Activated naive CD4-positive, alpha-beta T cell (primary cell): ENCODE data around the gene ZNF641.

Experiments
- DNase-seq, 4 experiments: peaks; one replicate each; lab custom pipeline; 2025; lab: John Stamatoyannopoulos, UW

Gene ZNF641

DNA sequence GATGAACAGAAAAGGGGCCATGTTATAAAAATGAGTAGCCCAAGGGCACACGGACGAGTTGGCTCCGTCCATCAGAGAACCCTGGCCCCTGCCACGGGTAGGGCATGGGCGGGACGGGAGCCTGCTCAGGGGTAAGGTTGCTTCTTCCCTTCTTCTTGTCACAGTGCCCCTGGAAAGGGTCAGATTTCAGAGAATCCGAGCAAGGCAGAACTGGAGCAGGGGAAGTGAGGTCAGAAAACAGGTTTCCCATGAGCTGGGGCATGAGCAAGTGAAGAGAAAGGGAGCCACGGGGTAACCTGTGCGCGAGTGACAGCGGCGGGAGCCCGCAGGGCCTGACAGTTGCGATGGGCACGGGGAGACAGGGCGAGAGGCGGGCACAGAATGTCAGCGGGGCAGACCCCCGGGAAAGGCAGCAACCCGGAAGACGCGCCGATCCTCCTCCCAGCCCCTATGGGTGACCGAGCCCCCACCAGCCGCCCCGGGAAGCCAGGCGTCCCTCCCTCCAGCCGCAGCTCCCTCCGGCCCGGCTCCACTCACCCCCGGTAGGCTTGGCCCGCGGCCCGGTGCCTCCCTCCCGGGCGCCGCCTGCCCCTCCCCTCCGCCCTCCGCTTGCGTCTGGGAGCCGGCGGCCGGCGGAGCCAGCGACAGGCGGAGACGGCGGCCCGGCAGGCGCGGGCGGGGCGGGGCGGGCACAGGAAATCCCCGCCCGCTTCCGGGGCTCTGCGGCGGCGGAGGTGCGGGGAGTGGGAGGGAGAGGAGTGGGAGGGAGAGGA is at the start of gene ZNF641:
ZNF641 (minus strand) TSS at position 671 of the 773 bp plus-strand sequence. CDS start 2,829 bp downstream, outside the sequence.
- peak; percentile 40 to 79 (median 54) for DNase-seq

DNA sequence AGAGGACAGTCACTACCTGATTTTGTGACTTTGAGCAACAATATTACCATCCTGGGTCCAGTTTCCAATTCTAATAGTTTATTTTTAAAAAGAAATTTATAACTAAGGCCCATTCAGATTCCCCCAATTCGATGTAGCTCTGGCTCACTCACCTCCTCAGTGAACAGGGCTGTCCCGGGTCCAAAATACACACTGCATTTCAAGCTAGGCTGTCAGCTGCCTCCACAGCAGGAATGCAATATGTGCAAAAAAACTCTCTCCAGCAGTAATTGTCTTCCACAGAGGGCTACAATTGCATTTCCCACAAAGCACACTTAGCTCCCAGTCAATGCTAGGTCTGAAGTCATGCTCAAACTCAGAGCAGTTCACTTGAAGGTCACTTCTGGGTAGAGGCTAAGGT is 39.3 kb upstream of the ZNF641 start:
- no peak for DNase-seq

DNA sequence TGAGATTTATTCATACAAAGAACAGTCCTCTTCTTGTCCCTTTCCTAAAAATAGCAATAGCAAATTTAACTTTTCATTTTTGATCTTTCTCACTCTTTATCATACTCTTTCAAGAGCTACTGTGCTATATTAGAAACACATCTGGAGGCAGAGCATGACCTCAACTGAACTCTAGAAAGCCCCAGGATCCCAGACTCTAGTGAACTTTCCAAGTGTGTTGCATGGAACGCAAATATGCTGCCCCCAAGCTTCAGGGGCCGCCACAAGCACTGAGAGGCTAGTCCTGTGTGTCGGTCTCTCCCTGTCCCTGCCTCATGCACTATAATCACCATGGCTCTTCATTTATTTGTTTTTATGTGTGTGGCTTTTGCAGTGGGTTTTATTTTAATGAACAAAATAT is 38.7 kb upstream of the ZNF641 start:
- no peak for DNase-seq

DNA sequence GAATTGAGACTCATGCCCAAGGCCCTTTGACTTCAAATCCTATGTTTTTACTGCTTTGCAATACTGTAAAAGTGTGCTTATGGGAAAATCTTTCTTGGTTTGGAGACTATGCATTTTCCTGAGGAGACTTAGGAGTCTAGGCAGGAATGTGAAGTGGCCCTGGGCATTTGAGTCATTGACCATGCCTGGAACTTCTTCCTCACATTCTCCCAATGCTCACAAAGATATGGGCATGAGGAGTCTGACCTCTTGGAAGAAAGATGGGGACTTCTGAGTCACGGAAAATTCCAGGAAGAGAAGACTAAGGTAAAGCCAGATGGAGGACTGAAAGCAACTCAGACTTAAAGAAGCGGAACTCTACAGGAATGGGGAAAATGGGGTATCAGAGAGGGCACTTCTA is 38.2 kb upstream of the ZNF641 start:
- no peak for DNase-seq

DNA sequence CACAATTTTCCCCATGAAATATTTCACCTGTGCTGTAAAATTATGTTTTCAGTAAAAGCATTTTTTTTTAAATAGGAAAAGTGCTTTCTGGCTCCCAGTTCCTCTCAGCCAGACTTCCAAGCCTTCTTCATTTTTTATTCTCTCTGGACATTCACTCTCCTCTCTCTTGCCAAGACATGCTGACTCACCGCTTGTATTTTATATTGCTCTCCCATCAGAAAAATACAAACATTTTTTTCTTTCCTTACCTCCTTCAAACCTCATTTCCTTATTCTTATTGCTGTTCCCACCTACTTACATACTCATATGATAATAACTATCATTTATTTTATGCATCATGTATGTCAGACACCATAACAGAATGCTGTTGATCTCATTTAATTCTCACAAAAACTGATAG is 37.7 kb upstream of the ZNF641 start:
- no peak for DNase-seq

DNA sequence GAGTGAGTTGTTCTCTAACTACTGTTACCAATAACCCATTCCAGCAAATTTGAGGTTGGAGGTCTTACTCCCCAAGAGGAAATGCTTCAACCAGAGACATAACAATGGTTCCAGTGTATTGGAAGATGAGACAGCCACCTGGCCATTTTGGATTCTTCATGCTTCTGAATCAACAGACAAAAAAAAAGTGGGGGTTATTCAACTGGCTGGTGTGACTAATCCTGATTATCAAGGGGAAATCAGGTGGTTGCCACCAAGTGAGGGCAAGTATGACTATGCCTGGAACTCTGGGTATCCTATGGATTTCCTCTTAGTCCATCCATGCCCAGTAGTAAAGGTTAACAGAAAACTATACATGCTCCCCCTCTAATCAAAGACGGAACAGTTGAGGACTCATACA is 29.9 kb upstream of the ZNF641 start:
- DNase-seq = no peak

DNA sequence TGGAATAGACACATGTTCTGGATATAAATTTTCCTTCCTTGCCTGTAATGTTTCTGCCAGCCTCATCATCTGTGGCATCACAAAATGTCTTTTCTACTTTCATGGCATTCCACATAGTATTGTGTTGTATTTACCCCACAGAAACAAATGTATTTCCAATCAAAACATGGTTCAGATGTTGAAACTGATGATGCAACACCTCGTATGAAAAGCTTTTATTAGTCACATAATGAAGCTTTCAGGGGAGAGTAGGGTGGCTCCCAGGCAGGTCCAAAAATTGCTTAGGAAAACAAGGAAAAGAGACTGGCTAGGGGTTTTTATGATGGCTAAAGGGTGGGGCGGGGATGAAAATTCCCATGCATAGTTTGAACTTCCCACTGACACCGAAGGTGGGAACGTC is 29.1 kb upstream of the ZNF641 start:
- no peak for DNase-seq

DNA sequence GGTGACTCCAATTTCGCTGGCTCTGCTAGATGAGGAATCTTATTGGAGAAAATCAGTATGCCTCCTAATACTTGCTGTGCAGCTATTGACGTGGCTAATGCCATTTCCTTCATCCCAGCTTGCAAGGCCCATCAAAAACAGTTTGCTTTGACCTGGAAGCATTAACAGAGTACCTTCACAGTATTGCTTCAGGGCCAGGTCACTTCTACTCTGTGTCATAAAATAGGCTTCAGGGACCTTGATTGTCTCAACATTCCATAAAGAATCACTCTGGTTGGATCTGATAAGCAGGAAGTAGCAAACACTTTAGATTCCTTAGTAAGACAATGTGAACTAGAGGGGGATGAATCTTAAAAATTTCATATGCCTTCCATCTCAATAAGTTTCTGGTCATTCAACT is 26.9 kb upstream of the ZNF641 start:
- DNase-seq = no peak

DNA sequence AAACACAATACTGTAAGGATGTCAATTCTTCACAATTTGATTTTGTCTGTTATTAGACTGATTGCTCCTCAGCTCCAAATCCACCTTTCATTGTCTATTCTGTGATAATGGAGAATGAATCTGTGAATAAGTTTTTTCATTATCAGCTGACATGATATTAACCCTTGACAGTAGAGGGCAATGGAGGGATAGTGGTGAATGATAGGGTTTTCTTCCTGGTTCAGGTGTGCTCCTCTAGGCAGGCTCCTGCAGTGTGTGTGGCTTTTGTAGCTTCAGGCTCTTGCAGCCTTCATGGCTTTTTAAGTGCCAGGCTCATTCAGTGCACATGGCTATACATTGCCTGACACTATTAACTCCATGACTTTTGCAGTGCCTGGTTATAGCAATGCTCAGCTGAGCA is 23.4 kb upstream of the ZNF641 start:
- DNase-seq = no peak

DNA sequence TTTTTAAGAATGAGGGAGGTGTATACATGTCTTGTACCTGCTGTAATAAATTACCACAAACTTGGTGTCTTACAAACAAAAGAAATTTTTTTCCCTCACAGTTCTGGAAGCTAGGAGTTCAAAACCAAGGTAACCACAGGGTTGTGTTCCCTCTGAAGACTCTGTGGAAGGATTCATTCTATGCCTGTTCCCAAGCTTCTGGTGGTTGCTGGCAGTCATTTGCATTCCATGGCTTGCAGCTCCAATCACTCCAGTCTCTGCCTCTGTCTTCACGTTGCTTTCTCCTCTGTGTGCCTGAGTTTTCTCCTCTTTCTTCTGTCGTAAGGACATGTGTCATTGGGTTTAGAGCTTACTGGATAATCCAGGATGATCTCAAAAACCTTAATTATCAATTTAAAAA is 15.4 kb upstream of the ZNF641 start:
- DNase-seq = no peak

DNA sequence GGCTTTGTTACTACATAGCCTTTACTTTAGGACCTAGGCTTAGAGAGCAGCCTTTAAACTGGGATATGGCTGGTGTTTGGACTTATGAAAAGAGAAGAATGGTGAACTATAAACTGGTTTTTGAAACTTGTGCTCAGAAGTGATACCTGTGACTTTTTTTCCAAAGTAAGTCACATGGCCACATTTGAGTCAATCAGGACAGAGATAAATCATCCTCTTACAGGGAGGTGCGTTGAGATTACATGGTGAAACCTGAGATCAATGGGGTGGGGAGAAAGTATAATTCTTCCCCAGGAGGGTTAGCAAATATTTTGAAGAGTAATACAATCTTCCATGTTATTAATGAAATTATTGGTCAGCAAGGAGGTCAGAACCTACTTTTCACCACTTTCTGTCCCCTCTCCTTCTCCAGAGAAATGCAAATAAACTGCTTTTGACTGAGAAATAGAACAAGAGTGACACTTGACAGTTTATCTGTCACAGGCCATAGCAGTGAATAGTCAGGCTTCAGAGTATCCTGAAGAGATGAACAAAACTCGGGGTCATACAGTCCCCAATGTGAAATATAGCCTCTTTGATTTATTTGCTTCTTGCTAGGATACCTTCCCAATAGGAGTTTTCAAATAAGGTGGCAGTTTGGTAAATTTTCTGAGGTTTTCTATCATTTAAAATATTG is 11.1 kb upstream of the ZNF641 start:
- no peak for DNase-seq

DNA sequence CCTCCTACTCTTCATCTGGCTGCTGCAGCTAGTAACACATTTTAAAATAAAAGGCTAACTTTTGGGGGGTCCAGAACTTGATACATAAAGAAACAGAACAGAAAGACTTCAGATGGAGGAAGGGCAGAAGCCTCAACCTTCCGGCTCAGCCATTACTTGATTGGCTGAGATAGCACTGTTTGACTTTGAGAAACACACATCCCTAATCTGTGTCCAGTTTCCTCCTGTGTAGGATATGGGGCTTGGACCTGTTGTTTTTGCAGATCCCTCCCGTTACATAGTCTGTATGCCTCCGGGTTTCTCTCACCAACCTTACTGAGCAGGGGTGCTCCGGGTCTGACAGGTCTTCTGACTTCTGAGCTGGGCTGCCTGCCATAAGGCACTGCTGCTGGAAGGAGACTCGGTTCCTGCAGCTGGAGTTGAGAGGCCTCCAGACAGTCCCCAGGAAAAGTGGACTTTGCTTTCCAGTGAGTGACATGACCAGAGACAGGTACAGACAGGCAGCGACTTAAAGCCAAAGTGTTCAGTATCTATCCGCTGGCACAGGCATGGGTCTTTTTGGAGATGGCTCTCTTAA is 8.3 kb upstream of the ZNF641 start:
- no peak for DNase-seq

DNA sequence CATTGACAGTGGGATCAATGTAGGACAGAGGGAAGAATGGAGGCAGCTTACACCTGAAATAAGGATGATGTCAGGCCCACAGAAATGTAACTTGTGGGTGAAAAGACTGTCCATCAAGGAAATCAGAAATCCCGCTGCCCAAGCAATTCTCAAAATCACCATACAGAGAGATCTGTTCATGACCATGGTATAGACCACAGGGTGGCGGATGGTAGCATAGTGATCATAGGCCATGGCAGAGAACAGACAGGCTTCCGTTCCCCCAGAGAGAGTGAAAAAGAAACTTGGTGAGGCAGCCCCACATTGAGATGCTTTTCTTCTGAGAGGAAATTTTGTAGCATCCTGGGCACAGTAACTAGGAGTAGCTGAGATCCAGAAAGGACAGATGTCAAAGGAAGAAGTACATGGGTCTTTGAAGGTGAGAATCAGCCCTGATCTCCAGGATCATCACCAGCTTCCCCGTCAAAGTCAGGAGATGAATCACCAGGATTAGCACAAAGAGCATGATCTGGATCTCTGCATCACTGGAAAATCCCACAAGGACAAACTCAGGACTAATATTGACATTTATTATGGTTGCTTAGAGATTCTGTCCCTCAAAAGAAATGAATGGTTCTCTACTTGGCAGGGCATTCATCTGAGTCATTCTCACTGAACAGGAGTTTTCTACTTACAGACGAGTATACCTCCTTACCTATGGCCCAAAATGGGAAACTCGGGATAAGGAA is 5.5 kb upstream of the ZNF641 start:
- no peak for DNase-seq

DNA sequence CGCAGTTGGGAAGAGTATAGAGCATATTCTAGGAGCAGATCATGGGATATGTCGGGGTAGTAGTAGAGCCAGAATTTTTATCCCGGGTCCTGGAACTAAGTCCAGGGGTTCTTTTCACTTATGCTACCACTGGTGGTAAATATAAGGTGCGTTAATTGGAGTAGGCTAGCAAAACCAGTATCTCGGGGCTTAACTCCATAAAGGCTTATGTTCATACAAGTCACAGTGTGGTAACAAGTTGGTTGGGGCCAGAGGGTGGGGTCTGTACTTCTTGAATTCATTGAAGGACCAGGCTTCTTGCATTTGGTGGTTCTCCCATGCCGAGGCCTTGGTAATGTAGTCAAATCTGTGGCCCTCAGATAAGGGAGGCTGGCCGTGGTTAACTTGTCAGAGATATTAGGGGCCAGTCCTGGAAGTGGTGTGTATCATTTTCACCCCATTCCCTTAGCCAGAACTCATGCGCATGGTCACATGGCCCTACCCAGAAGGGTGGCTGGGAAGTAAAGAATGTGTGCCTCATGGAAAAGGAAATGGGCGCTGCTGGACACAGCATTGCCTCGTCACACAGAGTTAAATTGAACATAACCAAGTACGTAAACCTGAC is 1.5 kb upstream of the ZNF641 start:
- DNase-seq = no peak

DNA sequence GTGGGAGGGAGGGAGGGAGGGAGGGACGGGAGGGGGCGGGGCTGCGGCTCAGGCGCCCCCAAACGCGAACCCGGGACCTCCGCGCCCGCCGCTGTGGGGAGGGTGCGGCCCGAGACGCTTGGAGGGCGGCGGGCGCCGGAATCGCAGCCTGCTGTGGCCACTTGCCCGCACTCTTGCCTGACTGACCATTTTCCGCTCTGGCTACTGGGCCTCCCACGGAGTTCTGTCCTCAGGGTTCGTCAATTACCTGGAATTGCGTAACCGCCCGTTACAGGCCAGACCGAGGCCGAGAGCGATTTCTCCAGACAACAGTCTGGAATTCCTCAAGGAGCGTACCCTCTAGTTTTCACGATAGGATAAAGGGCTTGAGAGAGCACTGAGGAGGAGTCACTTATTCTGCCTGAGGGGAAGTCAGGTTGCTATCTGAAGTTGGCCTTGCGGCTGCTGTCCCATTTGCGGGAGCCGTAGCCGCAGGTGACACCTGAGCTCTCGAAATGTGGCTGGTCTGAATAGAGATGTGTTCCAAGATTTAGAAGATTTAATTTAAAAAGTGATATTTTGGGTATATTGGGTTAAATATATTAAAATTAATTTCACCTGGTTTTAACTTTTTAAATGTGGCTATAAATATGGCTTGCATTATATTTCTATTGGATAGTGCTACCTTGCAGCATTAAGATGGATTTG is 446 bp upstream of the ZNF641 start:
- no peak for DNase-seq

DNA sequence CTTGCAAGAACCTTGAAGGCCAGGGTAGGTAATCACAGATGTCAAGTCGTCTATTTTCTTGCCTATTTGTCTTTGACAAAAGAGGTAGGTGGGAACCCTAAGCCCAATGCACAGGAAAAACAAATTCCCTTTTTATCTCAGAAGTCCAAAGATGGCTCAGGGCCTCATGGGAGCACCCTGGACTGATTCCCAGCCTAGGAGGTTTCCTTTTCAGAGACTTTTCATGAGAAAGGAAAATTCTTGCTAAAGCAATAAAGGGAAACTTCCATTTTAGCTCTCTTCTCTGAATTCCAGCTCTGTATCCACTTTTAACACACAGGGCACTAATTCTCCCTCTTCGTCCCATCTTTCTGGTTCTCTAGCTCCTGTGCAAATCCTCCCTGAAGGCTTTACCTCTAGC is 1.2 kb downstream of the ZNF641 start:
- DNase-seq = no peak

DNA sequence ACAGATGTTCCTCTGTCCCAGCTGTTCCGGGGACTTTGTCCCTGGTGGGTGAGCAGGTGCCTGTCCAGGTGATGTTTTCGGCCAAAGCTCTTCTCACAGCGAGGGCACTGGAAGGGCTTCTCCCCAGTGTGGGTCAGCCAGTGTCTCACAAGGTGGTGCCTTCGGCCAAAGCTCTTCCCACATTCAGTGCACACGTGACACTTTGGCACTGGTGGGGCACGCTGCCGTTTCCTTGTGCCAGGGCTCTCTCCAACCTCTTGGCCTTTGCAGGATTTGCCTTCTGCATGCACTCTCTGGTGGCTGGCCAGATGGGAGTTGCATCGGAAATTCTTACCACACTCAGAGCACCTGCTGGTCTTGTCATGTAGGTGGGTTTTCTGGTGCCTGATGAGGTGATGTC is 7.7 kb downstream of the ZNF641 start:
- no peak for DNase-seq

DNA sequence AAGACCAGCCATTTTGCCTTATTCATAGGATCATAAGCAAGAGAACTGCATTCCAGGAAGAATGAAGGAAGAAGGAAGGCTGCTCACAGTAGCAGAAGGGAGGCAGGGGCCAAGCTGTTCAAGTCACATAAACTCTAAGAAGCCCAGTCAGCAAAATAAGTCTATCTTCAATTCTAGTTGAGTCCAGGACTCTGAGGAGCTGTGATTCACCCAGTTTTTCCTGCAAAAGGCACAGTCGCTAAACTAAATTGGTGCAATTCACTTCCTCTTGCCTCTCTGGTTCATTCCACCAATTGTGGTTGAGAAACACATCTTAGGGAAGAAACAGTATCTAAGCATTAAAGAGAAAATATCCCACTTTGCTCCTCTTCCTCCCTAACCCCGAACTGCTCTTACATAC is 9.8 kb downstream of the ZNF641 start:
- no peak for DNase-seq

DNA sequence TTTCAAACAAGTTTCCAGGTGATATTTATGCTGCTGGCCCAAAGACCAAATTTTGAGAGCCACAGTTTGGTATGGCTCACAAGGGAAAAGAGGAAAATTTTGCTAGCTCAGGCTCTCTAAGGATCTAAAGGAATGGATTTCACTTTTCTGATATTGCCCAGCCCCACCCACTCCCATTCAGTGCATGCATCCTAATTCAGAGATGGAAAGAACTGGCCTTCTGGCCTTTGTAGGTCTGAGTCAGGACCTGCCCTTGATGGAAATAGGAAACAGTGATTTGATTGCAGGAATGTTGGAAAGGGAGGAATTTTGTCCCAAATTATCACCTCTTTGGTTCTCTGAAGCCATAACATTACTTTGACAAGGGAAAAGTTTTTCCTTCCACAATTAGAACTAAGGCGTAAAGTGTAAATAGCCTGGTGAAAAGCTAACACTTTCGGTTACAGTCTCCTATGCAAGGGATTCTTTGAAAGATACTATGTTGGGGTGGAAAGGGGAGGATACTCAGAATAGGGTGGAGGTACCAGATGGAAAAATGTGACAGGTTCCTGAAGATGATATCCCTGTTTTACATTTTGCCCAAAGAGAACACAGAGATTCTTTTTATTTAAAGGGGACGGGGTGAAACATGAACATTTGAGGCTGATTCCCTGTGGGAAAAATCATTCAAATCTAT is 11.1 kb downstream of the ZNF641 start:
- no peak for DNase-seq

DNA sequence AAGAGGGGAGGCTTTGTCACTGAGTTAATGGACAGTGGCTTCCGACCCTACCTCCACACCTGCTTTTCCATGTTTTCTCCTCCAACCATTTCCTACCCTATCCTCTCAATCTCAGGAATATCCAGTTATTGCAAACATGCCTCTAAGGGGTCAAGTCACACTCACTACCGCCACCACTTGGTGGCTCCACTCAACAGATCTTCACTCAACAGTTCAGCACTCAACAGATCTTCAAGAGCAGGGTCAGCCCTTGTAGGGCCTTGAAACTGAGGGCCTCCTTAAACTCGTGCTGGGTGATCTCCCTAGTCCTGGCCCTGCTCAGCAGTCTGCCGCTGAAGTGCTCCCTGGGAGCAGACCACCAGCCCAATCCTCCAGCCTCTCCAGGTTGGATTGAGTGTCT is 14.2 kb downstream of the ZNF641 start:
- no peak for DNase-seq

DNA sequence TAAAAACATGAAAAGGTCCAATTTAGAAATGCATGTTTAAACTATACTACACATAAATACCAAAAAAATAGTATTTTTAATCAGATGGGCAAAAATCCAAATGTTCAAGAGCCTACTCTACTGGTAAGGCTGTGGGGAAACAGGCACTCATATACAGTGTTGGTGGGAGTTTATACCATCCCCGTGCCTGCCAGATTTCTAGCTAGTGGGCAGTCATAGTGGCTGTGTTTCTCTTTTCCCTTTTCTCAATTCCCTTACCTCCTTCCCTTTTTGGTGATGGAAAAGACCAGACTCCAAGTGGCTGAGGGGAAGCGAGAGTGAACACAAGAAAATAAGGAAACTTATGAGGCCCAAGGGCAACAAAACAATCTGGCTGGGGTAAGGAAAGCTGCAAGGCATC is 14.7 kb downstream of the ZNF641 start:
- no peak for DNase-seq
